ENCODE measurements around the gene C1orf53.

C1orf53 gene

GRCh38 chr1:197928849-197929336, 26.5 kb downstream of the C1orf53 start (continued):
- TF ChIP-seq, protein P1, sequence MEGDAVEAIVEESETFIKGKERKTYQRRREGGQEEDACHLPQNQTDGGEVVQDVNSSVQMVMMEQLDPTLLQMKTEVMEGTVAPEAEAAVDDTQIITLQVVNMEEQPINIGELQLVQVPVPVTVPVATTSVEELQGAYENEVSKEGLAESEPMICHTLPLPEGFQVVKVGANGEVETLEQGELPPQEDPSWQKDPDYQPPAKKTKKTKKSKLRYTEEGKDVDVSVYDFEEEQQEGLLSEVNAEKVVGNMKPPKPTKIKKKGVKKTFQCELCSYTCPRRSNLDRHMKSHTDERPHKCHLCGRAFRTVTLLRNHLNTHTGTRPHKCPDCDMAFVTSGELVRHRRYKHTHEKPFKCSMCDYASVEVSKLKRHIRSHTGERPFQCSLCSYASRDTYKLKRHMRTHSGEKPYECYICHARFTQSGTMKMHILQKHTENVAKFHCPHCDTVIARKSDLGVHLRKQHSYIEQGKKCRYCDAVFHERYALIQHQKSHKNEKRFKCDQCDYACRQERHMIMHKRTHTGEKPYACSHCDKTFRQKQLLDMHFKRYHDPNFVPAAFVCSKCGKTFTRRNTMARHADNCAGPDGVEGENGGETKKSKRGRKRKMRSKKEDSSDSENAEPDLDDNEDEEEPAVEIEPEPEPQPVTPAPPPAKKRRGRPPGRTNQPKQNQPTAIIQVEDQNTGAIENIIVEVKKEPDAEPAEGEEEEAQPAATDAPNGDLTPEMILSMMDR (tag by site-specific recombination; IDR thresholded peaks at IDR 0.05) = no peak
- TF ChIP-seq ZNF558 (tag by site-specific recombination; IDR thresholded peaks at IDR 0.05) (no peak; the same call in 1 of the 2 replicates), ZNF24 (tag by site-specific recombination; IDR thresholded peaks at IDR 0.05) (no peak), ZNF792 (tag by site-specific recombination; IDR thresholded peaks at IDR 0.05) (no peak), ZNF561 (tag by site-specific recombination; IDR thresholded peaks at IDR 0.05; ENCODE audit: borderline replicate concordance) (no peak), ZNF830 (tag by site-specific recombination; IDR thresholded peaks at IDR 0.05; ENCODE audit: low read depth) (no peak), ZNF19 (tag by site-specific recombination; IDR thresholded peaks at IDR 0.05; ENCODE audit: low read depth) (no peak), ZNF223 (tag by site-specific recombination; IDR thresholded peaks at IDR 0.05) (no peak), MZF1 (tag by site-specific recombination; IDR thresholded peaks at IDR 0.05; ENCODE audit: borderline replicate concordance) (no peak), PRDM10 (tag by site-specific recombination; IDR thresholded peaks at IDR 0.05) (peak; percentile 98), ZBTB17 (tag by site-specific recombination; IDR thresholded peaks at IDR 0.05) (peak; percentile 72), ZNF660 (tag by site-specific recombination; IDR thresholded peaks at IDR 0.05) (no peak), ZNF837 (tag by site-specific recombination; IDR thresholded peaks at IDR 0.05) (no peak), ZNF610 (tag by site-specific recombination; IDR thresholded peaks at IDR 0.05; ENCODE audit: borderline replicate concordance) (no peak), ZNF366 (tag by site-specific recombination; conservative IDR thresholded peaks at IDR 0.05) (peak; percentile 43; the same call in 1 of the 2 replicates), BCL6B (tag by site-specific recombination; IDR thresholded peaks at IDR 0.05) (no peak), ZEB2 (tag by site-specific recombination; IDR thresholded peaks at IDR 0.05) (no peak; the same call in 1 of the 2 replicates), ZBTB8A (tag by site-specific recombination; IDR thresholded peaks at IDR 0.05) (no peak), SP2 (tag by site-specific recombination; IDR thresholded peaks at IDR 0.05) (0 out of 2 replicates have a peak, but pooled peaks have one; percentile 32), ZNF585B (tag by site-specific recombination; IDR thresholded peaks at IDR 0.05) (no peak), GLIS2 (tag by site-specific recombination; IDR thresholded peaks at IDR 0.05) (no peak), ZNF544 (tag by site-specific recombination; IDR thresholded peaks at IDR 0.05) (no peak), BCL11A (tag by site-specific recombination; IDR thresholded peaks at IDR 0.05; ENCODE audit: low read depth) (no peak)
- TF ChIP-seq, protein P2, sequence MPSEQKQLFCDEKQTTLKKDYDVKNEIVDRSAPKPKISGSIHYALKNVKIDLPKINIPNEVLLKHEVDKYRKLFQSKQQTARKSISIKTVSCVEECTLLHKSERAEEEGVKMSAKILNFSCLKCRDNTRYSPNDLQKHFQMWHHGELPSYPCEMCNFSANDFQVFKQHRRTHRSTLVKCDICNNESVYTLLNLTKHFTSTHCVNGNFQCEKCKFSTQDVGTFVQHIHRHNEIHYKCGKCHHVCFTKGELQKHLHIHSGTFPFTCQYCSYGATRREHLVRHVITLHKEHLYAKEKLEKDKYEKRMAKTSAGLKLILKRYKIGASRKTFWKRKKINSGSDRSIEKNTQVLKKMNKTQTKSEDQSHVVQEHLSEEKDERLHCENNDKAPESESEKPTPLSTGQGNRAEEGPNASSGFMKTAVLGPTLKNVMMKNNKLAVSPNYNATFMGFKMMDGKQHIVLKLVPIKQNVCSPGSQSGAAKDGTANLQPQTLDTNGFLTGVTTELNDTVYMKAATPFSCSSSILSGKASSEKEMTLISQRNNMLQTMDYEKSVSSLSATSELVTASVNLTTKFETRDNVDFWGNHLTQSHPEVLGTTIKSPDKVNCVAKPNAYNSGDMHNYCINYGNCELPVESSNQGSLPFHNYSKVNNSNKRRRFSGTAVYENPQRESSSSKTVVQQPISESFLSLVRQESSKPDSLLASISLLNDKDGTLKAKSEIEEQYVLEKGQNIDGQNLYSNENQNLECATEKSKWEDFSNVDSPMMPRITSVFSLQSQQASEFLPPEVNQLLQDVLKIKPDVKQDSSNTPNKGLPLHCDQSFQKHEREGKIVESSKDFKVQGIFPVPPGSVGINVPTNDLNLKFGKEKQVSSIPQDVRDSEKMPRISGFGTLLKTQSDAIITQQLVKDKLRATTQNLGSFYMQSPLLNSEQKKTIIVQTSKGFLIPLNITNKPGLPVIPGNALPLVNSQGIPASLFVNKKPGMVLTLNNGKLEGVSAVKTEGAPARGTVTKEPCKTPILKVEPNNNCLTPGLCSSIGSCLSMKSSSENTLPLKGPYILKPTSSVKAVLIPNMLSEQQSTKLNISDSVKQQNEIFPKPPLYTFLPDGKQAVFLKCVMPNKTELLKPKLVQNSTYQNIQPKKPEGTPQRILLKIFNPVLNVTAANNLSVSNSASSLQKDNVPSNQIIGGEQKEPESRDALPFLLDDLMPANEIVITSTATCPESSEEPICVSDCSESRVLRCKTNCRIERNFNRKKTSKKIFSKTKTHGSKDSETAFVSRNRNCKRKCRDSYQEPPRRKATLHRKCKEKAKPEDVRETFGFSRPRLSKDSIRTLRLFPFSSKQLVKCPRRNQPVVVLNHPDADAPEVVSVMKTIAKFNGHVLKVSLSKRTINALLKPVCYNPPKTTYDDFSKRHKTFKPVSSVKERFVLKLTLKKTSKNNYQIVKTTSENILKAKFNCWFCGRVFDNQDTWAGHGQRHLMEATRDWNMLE (tag by site-specific recombination; conservative IDR thresholded peaks at IDR 0.05; ENCODE audit: low read depth) = peak; percentile 72; the same call in 1 of the 2 replicates
- TF ChIP-seq, protein P3, sequence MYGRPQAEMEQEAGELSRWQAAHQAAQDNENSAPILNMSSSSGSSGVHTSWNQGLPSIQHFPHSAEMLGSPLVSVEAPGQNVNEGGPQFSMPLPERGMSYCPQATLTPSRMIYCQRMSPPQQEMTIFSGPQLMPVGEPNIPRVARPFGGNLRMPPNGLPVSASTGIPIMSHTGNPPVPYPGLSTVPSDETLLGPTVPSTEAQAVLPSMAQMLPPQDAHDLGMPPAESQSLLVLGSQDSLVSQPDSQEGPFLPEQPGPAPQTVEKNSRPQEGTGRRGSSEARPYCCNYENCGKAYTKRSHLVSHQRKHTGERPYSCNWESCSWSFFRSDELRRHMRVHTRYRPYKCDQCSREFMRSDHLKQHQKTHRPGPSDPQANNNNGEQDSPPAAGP (tag by site-specific recombination; IDR thresholded peaks at IDR 0.05) = no peak

Measured in HEK293 (cell line).